ENCODE results near the gene ACAP2.
A peak's percentile ranks its signal among the peaks of the same experiment; 100 is the strongest.
"Not testable (repeated sequence)": the region's sequence is repeated elsewhere in the genome, so short reads cannot be mapped to it uniquely, and the experiment has no call there.

ACAP2 gene

DNA sequence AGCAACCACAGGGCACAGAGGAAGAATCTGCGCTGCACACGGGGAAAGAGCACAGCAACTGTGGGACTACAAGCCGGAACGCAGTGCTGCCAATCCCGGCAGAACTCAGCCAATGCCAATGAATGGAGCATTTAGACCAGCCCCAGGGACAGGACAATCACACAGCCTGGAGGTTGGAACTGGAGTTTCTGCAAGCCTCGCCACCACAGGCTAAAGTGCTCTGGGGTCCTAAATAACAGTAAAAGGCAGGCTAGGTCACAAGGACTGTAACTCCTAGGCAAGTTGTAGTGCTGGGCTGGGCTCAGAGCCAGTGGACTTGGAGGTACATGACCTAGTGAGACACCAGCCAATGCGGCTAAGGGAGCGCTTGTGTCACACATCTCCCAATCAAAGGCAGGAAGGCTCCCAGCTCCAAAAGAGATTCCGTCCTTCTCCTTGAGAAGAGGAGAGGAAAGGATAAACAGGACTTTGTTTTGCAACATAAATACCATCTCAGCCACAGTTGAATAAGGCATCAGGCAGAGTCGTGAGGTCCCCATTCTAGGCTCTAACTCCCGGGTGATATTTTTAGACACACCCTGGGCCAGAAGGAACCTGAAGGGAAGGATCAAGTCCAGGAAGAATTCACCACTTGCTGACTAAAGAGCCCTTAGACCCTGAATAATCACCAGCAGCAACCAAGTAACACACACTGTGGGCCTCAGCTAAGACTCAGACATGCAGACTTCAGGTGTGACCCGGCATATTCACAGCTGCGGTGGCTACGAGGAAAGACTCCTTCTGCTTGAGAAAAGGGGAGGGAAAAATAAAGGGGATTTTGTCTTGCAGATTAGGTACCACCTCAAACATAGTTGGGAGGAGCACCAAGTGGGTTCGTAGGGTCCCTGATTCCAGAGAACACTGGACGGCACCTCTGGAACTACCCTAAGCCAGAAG lies 86.4 kb downstream of the ACAP2 start:
- Histone ChIP-seq H3K27ac (ENCODE audit: poor library complexity, severe bottlenecking) (no peak overlapping the region), H3K4me3 (ENCODE audit: severe bottlenecking) (no peak overlapping the region), H3K36me3 (ENCODE audit: low read depth) (peaks cover 4% of the 10 kb centered on the region; the same call in 1 of the 2 replicates), H3K9me3 (ENCODE audit: severe bottlenecking) (no peaks in the 10 kb centered on the region), H3K4me1 (ENCODE audit: insufficient read depth, poor library complexity, severe bottlenecking) (peaks cover 14% of the 10 kb centered on the region), H3K27me3 (ENCODE audit: insufficient read depth, poor library complexity, severe bottlenecking) (no peaks in the 10 kb centered on the region)
- no peak for ATAC-seq (ENCODE audit: low read depth)
- DNase-seq (ENCODE audit: low spot score) = no peak
- TF ChIP-seq, protein P1, sequence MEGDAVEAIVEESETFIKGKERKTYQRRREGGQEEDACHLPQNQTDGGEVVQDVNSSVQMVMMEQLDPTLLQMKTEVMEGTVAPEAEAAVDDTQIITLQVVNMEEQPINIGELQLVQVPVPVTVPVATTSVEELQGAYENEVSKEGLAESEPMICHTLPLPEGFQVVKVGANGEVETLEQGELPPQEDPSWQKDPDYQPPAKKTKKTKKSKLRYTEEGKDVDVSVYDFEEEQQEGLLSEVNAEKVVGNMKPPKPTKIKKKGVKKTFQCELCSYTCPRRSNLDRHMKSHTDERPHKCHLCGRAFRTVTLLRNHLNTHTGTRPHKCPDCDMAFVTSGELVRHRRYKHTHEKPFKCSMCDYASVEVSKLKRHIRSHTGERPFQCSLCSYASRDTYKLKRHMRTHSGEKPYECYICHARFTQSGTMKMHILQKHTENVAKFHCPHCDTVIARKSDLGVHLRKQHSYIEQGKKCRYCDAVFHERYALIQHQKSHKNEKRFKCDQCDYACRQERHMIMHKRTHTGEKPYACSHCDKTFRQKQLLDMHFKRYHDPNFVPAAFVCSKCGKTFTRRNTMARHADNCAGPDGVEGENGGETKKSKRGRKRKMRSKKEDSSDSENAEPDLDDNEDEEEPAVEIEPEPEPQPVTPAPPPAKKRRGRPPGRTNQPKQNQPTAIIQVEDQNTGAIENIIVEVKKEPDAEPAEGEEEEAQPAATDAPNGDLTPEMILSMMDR (IDR thresholded peaks at IDR 0.05; ENCODE audit: poor library complexity, severe bottlenecking) = no peak

DNA sequence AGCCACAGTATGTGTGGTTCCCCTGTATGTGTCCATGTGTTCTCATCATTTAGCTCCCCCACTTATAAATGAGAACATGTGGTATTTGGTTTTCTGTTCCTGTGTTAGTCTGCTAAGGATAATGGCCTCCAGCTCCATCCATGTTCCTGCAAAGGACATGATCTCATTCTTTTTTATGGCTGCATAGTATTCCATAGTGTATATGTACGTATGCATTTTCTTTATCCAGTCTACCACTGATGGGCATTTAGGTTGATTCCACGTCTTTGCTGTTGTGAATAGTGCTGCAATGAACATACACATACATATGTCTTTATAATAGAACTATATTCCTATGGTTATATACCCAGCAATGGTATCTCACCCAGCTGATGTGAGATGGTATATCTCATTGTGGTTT lies 88.8 kb downstream of the ACAP2 start:
- not testable (repeated sequence) for H3K4me3 ChIP-seq (ENCODE audit: severe bottlenecking); H3K27me3 ChIP-seq (ENCODE audit: insufficient read depth, poor library complexity, severe bottlenecking); ATAC-seq (ENCODE audit: low read depth); H3K36me3 ChIP-seq (ENCODE audit: low read depth); DNase-seq (ENCODE audit: low spot score); H3K9me3 ChIP-seq (ENCODE audit: severe bottlenecking)
- Histone ChIP-seq H3K4me1 (ENCODE audit: insufficient read depth, poor library complexity, severe bottlenecking) (peaks cover 14% of the 10 kb centered on the region), H3K27ac (ENCODE audit: poor library complexity, severe bottlenecking) (peak overlapping the region; percentile 36)

DNA sequence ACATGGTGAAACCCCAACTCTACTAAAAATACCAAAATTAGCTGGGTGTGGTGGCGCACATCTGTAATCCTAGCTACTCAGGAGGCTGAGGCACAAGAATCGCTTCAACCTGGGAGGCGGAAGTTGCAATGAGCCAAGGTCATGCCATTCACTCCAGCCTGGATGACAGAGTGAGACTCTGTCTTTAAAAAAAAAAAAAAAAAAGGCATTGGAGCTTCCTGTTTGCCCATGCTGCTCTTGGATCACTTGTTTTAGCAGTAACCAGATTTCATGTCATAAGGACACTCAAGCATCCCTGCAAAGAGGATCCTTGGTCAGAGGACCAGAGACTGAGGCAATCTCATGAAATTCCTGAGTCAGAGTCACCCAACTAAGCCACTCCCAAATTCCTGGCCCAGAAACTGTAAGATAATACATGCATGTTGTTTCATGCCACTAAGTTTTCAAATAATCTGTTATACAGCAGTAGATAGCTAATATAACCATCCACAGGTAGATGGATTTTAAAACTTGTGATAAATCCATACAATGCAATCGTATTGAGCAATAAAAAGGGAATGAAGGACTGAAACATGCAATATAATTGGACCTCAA lies 89.8 kb downstream of the ACAP2 start:
- peak overlapping the region; percentile 36 for H3K27ac ChIP-seq (ENCODE audit: poor library complexity, severe bottlenecking)

DNA sequence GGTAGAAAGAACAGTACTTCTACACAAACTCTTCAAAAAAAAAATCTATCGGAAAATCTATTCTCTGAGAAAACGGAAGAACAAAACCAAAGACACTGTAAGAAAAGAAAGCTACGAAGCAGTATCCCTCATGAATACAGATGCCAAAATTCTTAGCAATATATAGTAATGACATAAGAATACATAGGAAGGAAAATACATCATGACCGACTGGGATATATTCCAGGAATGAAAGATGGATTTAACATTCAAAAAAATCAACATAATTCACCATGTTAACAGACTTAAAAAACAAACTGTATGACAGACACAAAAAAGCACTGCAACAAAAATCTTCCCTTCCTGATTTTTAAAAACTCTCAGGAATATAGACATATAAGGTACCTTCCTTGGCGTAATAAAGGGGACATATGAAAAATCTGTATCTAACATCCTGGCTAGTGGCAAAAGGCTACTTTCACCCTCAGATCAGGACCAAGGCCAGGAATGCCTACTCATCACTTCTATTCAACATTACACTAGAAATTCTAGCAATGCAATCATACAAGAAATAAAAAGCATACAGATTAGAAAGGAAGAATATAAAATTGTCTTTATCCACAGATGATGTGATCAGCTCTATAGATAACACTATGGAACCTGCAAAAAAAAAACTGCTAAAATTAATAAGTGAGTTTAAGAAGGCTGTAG lies 94.2 kb downstream of the ACAP2 start:
- Histone ChIP-seq H3K4me3 (ENCODE audit: severe bottlenecking) (no peak overlapping the region), H3K9me3 (ENCODE audit: severe bottlenecking) (no peaks in the 10 kb centered on the region), H3K4me1 (ENCODE audit: insufficient read depth, poor library complexity, severe bottlenecking) (peaks cover 12% of the 10 kb centered on the region), H3K36me3 (ENCODE audit: low read depth) (peaks cover 9% of the 10 kb centered on the region), H3K27ac (ENCODE audit: poor library complexity, severe bottlenecking) (no peak overlapping the region), H3K27me3 (ENCODE audit: insufficient read depth, poor library complexity, severe bottlenecking) (no peaks in the 10 kb centered on the region)
- ATAC-seq (ENCODE audit: low read depth) = no peak
- DNase-seq (ENCODE audit: low spot score) = no peak
- TF ChIP-seq, protein P1 (IDR thresholded peaks at IDR 0.05; ENCODE audit: poor library complexity, severe bottlenecking) = no peak

More for the DNA sequence above, 89.8 kb downstream of the ACAP2 start:
- Histone ChIP-seq H3K4me1 (ENCODE audit: insufficient read depth, poor library complexity, severe bottlenecking) (peaks cover 14% of the 10 kb centered on the region), H3K9me3 (ENCODE audit: severe bottlenecking) (no peaks in the 10 kb centered on the region), H3K27me3 (ENCODE audit: insufficient read depth, poor library complexity, severe bottlenecking) (no peaks in the 10 kb centered on the region), H3K4me3 (ENCODE audit: severe bottlenecking) (no peak overlapping the region), H3K36me3 (ENCODE audit: low read depth) (peaks cover 4% of the 10 kb centered on the region; the same call in 1 of the 2 replicates)
- peak; percentile 97 for ATAC-seq (ENCODE audit: low read depth)
- DNase-seq (ENCODE audit: low spot score) = no peak
- TF ChIP-seq, protein P1 (IDR thresholded peaks at IDR 0.05; ENCODE audit: poor library complexity, severe bottlenecking) = no peak

DNA sequence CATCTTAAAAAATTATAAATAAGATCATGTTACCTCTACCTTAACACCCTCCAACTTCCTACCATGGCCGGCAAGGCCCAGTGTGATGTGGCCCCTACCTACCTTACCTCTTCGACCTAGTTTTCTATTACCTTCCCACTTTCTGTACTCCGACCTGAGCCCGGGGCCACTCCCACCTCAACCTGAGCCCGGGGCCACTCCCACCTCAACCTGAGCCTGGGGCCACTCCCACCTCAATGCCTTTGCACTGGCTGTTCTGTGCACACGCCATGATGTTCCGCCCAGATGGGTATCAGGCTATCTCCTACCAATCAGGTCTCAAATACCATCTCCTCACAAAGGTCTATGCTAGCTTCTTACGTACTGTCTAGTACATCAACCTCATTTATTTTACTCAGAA lies 105.1 kb downstream of the ACAP2 start:
- ATAC-seq (ENCODE audit: low read depth) = no peak

More for the DNA sequence above, 105.1 kb downstream of the ACAP2 start:
- TF ChIP-seq, protein P1 (IDR thresholded peaks at IDR 0.05; ENCODE audit: poor library complexity, severe bottlenecking) = no peak
- no peaks in the 10 kb centered on the region for H3K27me3 ChIP-seq (ENCODE audit: insufficient read depth, poor library complexity, severe bottlenecking)
- H3K9me3 ChIP-seq (ENCODE audit: severe bottlenecking) = no peaks in the 10 kb centered on the region
- peaks cover 13% of the 10 kb centered on the region for H3K36me3 ChIP-seq (ENCODE audit: low read depth)
- no peaks in the 10 kb centered on the region for H3K4me1 ChIP-seq (ENCODE audit: insufficient read depth, poor library complexity, severe bottlenecking)
- no peak overlapping the region for H3K27ac ChIP-seq (ENCODE audit: poor library complexity, severe bottlenecking)
- DNase-seq (ENCODE audit: low spot score) = no peak
- H3K4me3 ChIP-seq (ENCODE audit: severe bottlenecking) = no peak overlapping the region

Measured in RWPE2 (cell line).